Uterine smooth muscle cell (primary cell): ENCODE measurements around the gene TRIM21. TPM values are rescaled to one million over a fixed set of nuclear protein-coding genes. Genes with fewer than 3 reads are reported as not detected.

Experiments used
- total RNA-seq: library from RNA; depleted of rRNA; stranded (reverse); fragments of >200 nt; gene quantifications from 2 replicates; pipeline ENCODE4 v1.2.3, GENCODE V29; 2014

Gene TRIM21
- 21.6 and 27.0 TPM in 2 replicates for total RNA-seq

GRCh38 chr11:4393209-4393857 lies at the start of gene TRIM21:
TRIM21 (minus strand) TSS chr11:4393702; CDS start chr11:4390409, 3,293 bp downstream.

GRCh38 chr11:4368286-4368685 lies 25.2 kb downstream of the TRIM21 start, which contains the start of gene OR52B4:
OR52B4 (minus strand) TSS chr11:4368386; CDS start chr11:4368295, 91 bp downstream.

Other genes with a start within 250 kb of the TRIM21 start
- gene OR52B4, start 25.3 kb downstream of the TRIM21 start, total RNA-seq, result not detected in 2 replicates
- gene OR52K2, start 55.6 kb upstream of the TRIM21 start, total RNA-seq, result not detected in 2 replicates
- under 0.01 TPM in 1 of 2 replicates, not detected in the other for gene OR52K1, start 88.9 kb upstream of the TRIM21 start, total RNA-seq
- gene OR52M1, start 151.5 kb upstream of the TRIM21 start, total RNA-seq, result not detected in 2 replicates
- under 0.01 TPM in 1 of 2 replicates, not detected in the other for gene OR52I2, start 188.0 kb upstream of the TRIM21 start, total RNA-seq
- not detected in 2 replicates for gene OR52I1, start 200.3 kb upstream of the TRIM21 start, total RNA-seq
- 9.6 TPM in 2 replicates for gene TRIM68, start 214.5 kb upstream of the TRIM21 start, total RNA-seq
- not detected in 2 replicates for gene OR51D1, start 243.8 kb upstream of the TRIM21 start, total RNA-seq